GM12865 (cell line): ENCODE data around the gene DCLK1.

Source experiments
- DNase-seq: peaks from one replicate; pipeline ENCODE4 v3.0.0; 2010; ENCODE audit warnings: low read depth
- H3K4me3 ChIP-seq: 2 replicates; pipeline ENCODE4 v1.5.1; 2011; ENCODE audit warnings: mild to moderate bottlenecking, low read depth, low read length, control low read depth
- TF ChIP-seq, protein P1 (sequence below): IDR thresholded peaks from 2 replicates; pipeline ENCODE4 v1.5.1; 2011; ENCODE audit warnings: low read length, control low read depth, low read depth, inconsistent platforms; ENCODE audit not compliant: insufficient read depth; ENCODE audit errors: missing control alignments

The DCLK1 gene

DNA sequence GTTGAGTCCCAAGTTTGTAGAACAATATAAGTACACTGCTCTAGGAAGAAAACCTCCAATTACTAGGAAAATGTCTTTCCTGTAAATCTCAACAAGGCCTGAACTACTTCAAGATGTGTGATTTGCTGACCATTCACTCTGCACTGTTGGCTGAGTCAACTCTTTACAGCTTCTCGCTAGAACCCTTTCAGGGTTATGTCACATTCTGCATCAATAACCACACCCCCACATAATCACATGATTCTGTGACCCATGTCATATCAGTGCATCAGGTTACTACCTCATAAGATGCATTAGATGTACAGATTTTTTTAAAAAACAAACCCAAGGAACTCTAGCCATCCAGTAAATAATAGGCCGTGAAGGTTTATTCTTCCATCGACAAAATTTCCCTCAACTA, 16.1 kb upstream of the DCLK1 start:
- no peak overlapping the region for H3K4me3 ChIP-seq
- DNase-seq = no peak
- TF ChIP-seq, protein P1, sequence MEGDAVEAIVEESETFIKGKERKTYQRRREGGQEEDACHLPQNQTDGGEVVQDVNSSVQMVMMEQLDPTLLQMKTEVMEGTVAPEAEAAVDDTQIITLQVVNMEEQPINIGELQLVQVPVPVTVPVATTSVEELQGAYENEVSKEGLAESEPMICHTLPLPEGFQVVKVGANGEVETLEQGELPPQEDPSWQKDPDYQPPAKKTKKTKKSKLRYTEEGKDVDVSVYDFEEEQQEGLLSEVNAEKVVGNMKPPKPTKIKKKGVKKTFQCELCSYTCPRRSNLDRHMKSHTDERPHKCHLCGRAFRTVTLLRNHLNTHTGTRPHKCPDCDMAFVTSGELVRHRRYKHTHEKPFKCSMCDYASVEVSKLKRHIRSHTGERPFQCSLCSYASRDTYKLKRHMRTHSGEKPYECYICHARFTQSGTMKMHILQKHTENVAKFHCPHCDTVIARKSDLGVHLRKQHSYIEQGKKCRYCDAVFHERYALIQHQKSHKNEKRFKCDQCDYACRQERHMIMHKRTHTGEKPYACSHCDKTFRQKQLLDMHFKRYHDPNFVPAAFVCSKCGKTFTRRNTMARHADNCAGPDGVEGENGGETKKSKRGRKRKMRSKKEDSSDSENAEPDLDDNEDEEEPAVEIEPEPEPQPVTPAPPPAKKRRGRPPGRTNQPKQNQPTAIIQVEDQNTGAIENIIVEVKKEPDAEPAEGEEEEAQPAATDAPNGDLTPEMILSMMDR = no peak

DNA sequence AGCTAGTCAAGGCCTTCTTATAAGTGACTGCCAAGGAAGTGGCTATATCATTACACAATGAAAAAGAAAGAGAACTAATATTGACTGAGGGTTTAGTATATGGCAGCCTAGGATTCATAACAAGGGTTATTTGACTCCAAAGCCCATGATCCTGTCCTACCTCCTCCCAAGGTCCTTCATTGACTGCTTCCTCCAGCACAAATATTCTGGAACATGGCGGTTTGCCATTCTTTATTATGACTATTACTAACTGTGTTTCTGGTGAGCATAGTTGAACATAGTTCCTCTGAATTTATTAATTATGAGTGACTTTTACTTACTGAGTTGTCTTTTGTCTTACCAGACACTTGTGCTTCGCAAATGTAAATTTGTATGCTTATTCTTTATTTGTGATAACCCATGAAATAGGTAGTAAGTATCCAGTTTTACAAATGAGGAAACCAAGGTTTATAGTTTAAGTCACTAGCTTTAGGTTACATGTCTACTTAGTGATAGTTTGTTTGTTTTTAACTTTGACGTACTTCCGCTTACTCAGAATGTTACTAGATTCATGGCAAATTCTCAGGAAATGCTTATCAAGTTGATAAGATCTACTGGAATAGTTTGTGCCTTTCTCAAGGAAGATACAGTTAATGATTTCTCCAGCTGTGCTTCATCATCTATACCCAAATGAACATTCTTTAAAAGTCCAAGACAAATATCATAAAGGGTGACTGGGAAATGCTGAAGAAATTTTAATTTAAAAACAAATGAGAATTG, 15.5 kb upstream of the DCLK1 start:
- TF ChIP-seq, protein P1 = no peak
- no peak overlapping the region for H3K4me3 ChIP-seq
- DNase-seq = no peak

DNA sequence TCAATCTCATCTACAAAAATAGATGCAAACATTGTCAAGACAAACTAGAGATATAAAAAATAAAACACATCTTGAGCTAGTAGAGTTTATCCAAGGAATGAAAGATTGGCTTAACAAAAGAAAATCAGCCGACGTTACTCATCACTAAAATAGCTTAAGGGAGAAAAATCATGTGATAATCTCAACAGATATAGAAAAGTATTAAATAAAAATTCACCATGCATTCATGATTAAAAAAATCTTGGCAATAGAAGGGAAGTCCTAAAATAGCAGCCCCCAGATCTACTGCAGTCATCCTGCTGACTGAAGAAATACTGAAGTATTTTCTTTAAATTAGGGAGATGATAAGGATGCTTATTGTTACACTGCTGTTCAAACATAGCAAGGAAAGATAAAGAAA, 12.6 kb upstream of the DCLK1 start:
- H3K4me3 ChIP-seq = no peak overlapping the region
- DNase-seq = no peak
- TF ChIP-seq, protein P1 = no peak

DNA sequence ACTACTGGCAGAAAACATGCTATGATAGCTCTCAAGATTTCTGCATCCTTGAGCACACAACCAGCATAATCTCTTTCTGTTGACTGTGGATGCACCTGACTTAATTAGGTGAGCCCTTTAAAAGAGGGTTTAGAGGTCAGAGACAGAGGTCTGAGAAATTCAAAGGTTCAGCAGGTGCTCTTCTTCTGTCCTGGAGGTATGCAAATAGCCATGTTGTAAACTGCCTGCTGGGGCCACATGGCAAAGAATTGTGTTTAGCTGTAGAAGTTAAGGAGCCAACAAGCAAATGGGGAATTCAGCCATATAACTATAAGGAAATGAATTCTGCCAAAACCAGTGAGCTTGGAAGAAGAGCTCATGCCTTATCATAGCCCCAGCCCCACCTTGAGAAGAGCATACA, 11.6 kb upstream of the DCLK1 start:
- TF ChIP-seq, protein P1 = no peak
- DNase-seq = no peak
- no peak overlapping the region for H3K4me3 ChIP-seq

DNA sequence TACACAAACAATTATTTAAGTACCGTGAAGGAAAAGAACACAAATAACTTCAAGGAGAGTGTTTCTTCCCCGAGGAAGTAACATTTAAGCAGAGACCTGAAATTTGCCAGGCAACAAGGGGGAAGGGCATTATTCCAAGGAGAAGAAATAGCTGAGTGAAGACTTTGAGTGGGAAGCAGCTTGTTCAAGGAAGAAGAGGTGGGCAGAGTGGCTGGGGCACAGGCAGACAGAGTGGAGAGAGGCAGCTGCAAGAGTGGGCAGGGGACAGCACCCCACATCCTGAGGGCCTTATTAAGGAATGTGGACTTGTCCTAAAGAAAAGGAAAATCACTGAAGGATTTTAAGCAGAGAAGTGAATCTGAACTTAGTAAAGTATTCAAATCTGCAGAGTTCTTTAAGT, 4.7 kb upstream of the DCLK1 start:
- H3K4me3 ChIP-seq = no peak overlapping the region
- DNase-seq = no peak
- TF ChIP-seq, protein P1 = no peak

DNA sequence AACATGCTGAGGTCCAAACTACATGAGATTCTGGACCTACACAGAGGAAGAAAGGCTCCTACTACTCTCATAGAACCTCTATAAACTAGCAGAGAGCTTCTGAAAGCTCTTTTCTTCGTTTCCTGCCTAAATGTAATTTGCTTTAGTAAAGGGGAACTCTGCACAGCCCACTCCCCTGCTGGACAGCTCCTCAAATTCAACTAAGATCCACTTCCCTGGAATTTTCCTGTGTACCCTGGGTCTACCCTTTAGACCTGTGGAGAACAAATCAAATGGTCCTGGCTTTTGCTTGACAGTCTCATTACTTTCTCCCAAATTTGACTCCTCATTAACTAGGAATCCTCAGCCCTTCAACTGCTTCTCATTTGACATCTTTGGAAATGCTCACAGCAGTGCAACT, 3.5 kb upstream of the DCLK1 start:
- DNase-seq = no peak
- TF ChIP-seq, protein P1 = no peak
- no peak overlapping the region for H3K4me3 ChIP-seq
